ENCODE results near the gene MAPT. TPM values are rescaled to one million over a fixed set of nuclear protein-coding genes. Genes with fewer than 3 reads are reported as not detected.

Gene MAPT
- total and polyA plus RNA-seq, 3 donors from 2014 or later, result 5.0 to 100 (median 6.1) TPM

DNA sequence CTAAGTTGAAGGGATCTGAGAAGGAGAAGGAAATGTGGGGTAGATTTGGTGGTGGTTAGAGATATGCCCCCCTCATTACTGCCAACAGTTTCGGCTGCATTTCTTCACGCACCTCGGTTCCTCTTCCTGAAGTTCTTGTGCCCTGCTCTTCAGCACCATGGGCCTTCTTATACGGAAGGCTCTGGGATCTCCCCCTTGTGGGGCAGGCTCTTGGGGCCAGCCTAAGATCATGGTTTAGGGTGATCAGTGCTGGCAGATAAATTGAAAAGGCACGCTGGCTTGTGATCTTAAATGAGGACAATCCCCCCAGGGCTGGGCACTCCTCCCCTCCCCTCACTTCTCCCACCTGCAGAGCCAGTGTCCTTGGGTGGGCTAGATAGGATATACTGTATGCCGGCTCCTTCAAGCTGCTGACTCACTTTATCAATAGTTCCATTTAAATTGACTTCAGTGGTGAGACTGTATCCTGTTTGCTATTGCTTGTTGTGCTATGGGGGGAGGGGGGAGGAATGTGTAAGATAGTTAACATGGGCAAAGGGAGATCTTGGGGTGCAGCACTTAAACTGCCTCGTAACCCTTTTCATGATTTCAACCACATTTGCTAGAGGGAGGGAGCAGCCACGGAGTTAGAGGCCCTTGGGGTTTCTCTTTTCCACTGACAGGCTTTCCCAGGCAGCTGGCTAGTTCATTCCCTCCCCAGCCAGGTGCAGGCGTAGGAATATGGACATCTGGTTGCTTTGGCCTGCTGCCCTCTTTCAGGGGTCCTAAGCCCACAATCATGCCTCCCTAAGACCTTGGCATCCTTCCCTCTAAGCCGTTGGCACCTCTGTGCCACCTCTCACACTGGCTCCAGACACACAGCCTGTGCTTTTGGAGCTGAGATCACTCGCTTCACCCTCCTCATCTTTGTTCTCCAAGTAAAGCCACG is 133.0 kb downstream of the MAPT start:
- TF ChIP-seq, protein P1, sequence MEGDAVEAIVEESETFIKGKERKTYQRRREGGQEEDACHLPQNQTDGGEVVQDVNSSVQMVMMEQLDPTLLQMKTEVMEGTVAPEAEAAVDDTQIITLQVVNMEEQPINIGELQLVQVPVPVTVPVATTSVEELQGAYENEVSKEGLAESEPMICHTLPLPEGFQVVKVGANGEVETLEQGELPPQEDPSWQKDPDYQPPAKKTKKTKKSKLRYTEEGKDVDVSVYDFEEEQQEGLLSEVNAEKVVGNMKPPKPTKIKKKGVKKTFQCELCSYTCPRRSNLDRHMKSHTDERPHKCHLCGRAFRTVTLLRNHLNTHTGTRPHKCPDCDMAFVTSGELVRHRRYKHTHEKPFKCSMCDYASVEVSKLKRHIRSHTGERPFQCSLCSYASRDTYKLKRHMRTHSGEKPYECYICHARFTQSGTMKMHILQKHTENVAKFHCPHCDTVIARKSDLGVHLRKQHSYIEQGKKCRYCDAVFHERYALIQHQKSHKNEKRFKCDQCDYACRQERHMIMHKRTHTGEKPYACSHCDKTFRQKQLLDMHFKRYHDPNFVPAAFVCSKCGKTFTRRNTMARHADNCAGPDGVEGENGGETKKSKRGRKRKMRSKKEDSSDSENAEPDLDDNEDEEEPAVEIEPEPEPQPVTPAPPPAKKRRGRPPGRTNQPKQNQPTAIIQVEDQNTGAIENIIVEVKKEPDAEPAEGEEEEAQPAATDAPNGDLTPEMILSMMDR (IDR thresholded peaks at IDR 0.05), result no peak
- no peak for TF ChIP-seq POLR2A (IDR thresholded peaks at IDR 0.05)
- no peak for DNase-seq
- 70 to 76% methylated on average over 12 of the region's 12 CpGs for WGBS, 2 donors

DNA sequence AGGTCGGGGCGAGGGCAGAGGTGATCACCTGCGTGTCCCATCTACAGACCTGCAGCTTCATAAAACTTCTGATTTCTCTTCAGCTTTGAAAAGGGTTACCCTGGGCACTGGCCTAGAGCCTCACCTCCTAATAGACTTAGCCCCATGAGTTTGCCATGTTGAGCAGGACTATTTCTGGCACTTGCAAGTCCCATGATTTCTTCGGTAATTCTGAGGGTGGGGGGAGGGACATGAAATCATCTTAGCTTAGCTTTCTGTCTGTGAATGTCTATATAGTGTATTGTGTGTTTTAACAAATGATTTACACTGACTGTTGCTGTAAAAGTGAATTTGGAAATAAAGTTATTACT is 133.6 kb downstream of the MAPT start:
- 75 to 84% methylated on average over 4 of the region's 4 CpGs for WGBS, 2 donors
- Histone ChIP-seq H3K27me3 (no peaks in the 10 kb centered on the region), H3K27ac (no peak overlapping the region), H3K4me3 (no peak overlapping the region), H3K36me3 (ENCODE audit: low read depth, missing control alignments) (no peaks in the 10 kb centered on the region), H3K4me1 (peaks cover 2% of the 10 kb centered on the region), H3K9me3 (no peaks in the 10 kb centered on the region)
- intact Hi-C loops (cut with DNase I; ENCODE audit: low total_unique reads), result no loop called here
- TF ChIP-seq POLR2A (IDR thresholded peaks at IDR 0.05), result no peak
- TF ChIP-seq, protein P1 (IDR thresholded peaks at IDR 0.05), result no peak
- DNase-seq, result no peak

More for the DNA sequence above, 133.0 kb downstream of the MAPT start:
- peaks cover 2% of the 10 kb centered on the region for H3K4me1 ChIP-seq
- no peak overlapping the region for H3K27ac ChIP-seq
- H3K4me3 ChIP-seq, result no peak overlapping the region
- intact Hi-C loops (cut with DNase I; ENCODE audit: low total_unique reads), result no loop called here
- no peaks in the 10 kb centered on the region for H3K9me3 ChIP-seq
- H3K36me3 ChIP-seq (ENCODE audit: low read depth, missing control alignments), result no peaks in the 10 kb centered on the region
- H3K27me3 ChIP-seq, result no peaks in the 10 kb centered on the region

DNA sequence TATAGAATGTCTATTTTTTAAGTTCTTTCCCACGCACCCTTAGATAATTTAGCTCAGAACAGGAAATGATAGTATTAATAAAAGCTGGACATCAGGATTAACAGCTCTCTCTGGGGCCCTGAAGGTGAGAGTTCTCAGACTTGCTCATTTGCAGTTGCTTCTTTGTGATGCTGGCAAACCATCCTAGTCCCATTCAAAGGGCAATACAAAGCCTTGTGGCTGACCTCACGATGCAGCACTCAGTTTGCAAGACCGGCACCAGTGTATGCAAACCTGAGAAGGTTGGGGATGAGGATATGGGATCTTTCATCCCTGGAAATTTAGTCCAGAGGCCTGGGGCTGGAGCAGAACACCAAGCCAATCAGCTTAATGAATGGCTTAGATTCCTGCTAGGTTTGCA is 134.0 kb downstream of the MAPT start:
- Histone ChIP-seq H3K4me3 (no peak overlapping the region), H3K9me3 (no peaks in the 10 kb centered on the region), H3K36me3 (ENCODE audit: low read depth, missing control alignments) (no peaks in the 10 kb centered on the region), H3K27ac (no peak overlapping the region), H3K27me3 (no peaks in the 10 kb centered on the region), H3K4me1 (peaks cover 2% of the 10 kb centered on the region)
- intact Hi-C loops (cut with DNase I; ENCODE audit: low total_unique reads), result no loop called here
- TF ChIP-seq, protein P1 (IDR thresholded peaks at IDR 0.05), result no peak
- TF ChIP-seq POLR2A (IDR thresholded peaks at IDR 0.05), result no peak
- WGBS, 2 donors, result 60 to 80% methylated on average over 3 of the region's 3 CpGs
- DNase-seq, result no peak

DNA sequence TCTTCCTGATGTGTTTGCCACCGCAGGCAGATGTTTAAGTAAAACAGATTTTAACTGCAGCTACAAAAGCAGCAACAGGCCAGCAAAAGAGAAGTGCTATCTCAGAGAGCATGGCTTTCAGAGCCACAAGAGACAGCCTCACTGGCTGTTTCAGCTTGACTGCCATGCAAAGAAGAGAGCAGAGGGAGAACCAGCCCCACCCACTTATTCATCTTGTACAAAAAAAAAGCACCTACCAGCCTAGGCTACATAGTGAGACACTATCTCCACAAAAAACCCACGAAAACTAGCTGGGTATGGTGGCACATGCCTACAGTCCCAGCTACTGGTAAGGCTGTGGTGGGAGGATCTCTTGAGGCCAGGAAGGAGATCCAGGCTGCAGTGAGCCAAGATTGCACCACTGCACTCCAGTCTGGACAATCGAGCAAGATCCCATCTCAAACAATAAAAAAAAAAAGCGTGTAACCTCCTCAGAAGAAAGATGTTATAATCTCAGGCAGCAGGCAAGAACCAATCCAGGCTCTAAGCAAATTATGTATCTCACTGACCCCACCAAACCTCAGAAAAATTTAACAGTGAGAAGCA is 134.7 kb downstream of the MAPT start:
- no peak for DNase-seq
- Histone ChIP-seq H3K4me1 (peaks cover 2% of the 10 kb centered on the region), H3K27ac (no peak overlapping the region), H3K36me3 (ENCODE audit: low read depth, missing control alignments) (no peaks in the 10 kb centered on the region), H3K27me3 (no peaks in the 10 kb centered on the region), H3K9me3 (no peaks in the 10 kb centered on the region), H3K4me3 (no peak overlapping the region)
- TF ChIP-seq, protein P1 (IDR thresholded peaks at IDR 0.05), result no peak
- no peak for TF ChIP-seq POLR2A (IDR thresholded peaks at IDR 0.05)
- intact Hi-C loops (cut with DNase I; ENCODE audit: low total_unique reads), result no loop called here
- WGBS, 2 donors, result 62 to 66% methylated on average over 4 of the region's 4 CpGs

Data from testis (tissue), 3 donors.